Sigmoid colon (tissue), 3 donors: ENCODE results near the gene FRAS1.

Source experiments
- CTCF ChIP-seq, 4 experiments: fragments of 450-650 bp in 3 of 4; fragments of 200-600 bp in 1 of 4; IDR thresholded peaks; one replicate each; pipeline ENCODE4 v1.5.1; 2016 to 2019; ENCODE audit warnings: antibody characterized with exemption in 4 of 4, mild to moderate bottlenecking in 3 of 4, moderate library complexity in 2 of 4
- POLR2A ChIP-seq, 2 donors: fragments of 450-650 bp; IDR thresholded peaks; one replicate each; pipeline ENCODE4 v1.6.1; 2016; ENCODE audit warnings: antibody characterized with exemption in 2 of 2, mild to moderate bottlenecking in 2 of 2, moderate library complexity in 2 of 2

- TF ChIP-seq POLR2A (IDR thresholded peaks at IDR 0.05) (peak in 1 of 2 donors; percentile 17), CTCF (IDR thresholded peaks at IDR 0.05) (no peak)
Observed at GRCh38 chr4:78057600-78058550, 752 bp downstream of the FRAS1 start.
